GM19193 (cell line): ENCODE data around the gene DYSF.

Experiments used
- POLR2A ChIP-seq: IDR thresholded peaks from 4 replicates; pipeline ENCODE4 v1.6.1; 2011; ENCODE audit not compliant: insufficient read depth, insufficient read length; ENCODE audit errors: extremely low read depth

Gene DYSF

GRCh38 chr2:71608034-71608433, 154.7 kb downstream of the DYSF start:
- TF ChIP-seq POLR2A, result no peak

- TF ChIP-seq POLR2A, result no peak
Observed at GRCh38 chr2:71608441-71608840, 155.1 kb downstream of the DYSF start.

- TF ChIP-seq POLR2A, result no peak
Observed at GRCh38 chr2:71609029-71609428, 155.7 kb downstream of the DYSF start.

- TF ChIP-seq POLR2A, result no peak
Observed at GRCh38 chr2:71609441-71609840, 156.1 kb downstream of the DYSF start.

GRCh38 chr2:71609958-71610357, 156.6 kb downstream of the DYSF start:
- no peak for TF ChIP-seq POLR2A

GRCh38 chr2:71610671-71611070, 157.3 kb downstream of the DYSF start:
- TF ChIP-seq POLR2A, result no peak

- TF ChIP-seq POLR2A, result no peak
Observed at GRCh38 chr2:71611247-71611646, 157.9 kb downstream of the DYSF start.

- TF ChIP-seq POLR2A, result no peak
Observed at GRCh38 chr2:71611781-71612527, 158.6 kb downstream of the DYSF start.

- no peak for TF ChIP-seq POLR2A
Observed at GRCh38 chr2:71612581-71613402, 159.4 kb downstream of the DYSF start.

- TF ChIP-seq POLR2A, result no peak
Observed at GRCh38 chr2:71613403-71613952, 160.1 kb downstream of the DYSF start.

- TF ChIP-seq POLR2A, result no peak
Observed at GRCh38 chr2:71613953-71614925, 160.9 kb downstream of the DYSF start.

- TF ChIP-seq POLR2A, result no peak
Observed at GRCh38 chr2:71614976-71615766, 161.8 kb downstream of the DYSF start.

GRCh38 chr2:71615767-71616730, 162.7 kb downstream of the DYSF start:
- TF ChIP-seq POLR2A, result no peak
